ENCODE results near the gene MAT2B. TPM values are rescaled to one million over a fixed set of nuclear protein-coding genes. Genes with fewer than 3 reads are reported as not detected.

Gene MAT2B
- polyA plus RNA-seq, 1 of the 3 experiments (the other 2 are of a cell fraction): 30.1 TPM

- Histone ChIP-seq H3K9me2 (no peaks in the 10 kb centered on the region), H3K4me1 (ENCODE audit: control insufficient read depth in 1 of 2, insufficient read depth in 2 of 2, low read depth in 1 of 2, low read length in 1 of 2) (peaks cover 2 to 11% of the 10 kb centered on the region in 2 experiments), H3K9me3 (no peaks in the 10 kb centered on the region), H3K27ac (ENCODE audit: low read depth in 2 of 2, low read length in 1 of 2) (peak overlapping the region; percentile 47 to 55), H3K79me2 (ENCODE audit: insufficient read depth) (no peaks in the 10 kb centered on the region), H3K4me3 (ENCODE audit: low read depth in 2 of 2, low read length in 1 of 2) (no peak overlapping the region), H3K27me3 (ENCODE audit: insufficient read depth) (no peaks in the 10 kb centered on the region), H3F3A (replicated peaks; ENCODE audit: insufficient read depth) (peaks cover 17% of the 10 kb centered on the region), H3K36me3 (replicated peaks in 1 of 2; ENCODE audit: control insufficient read depth in 1 of 2, insufficient read depth in 2 of 2, low read length in 1 of 2) (peaks cover 29 to 53% of the 10 kb centered on the region in 2 experiments), H3K9ac (0 out of 2 replicates have a peak overlapping the region, but pooled peaks have one; percentile 6), H3K4me2 (peak overlapping the region; percentile 51; the same call in 1 of the 2 replicates), H2AFZ (ENCODE audit: low read depth) (peak overlapping the region; percentile 49), H4K20me1 (ENCODE audit: insufficient read depth) (no peaks in the 10 kb centered on the region)
- ChIA-PET CTCF (no interaction called here), POLR2A (no interaction called here)
- no peak for DNase-seq
- WGBS (ENCODE audit: low lambda C conversion rate): 43% methylated on average over 2 of the region's 2 CpGs
- TF ChIP-seq USF2 (IDR thresholded peaks at IDR 0.05; ENCODE audit: borderline replicate concordance, low read depth, low read length): no peak
- TF ChIP-seq, protein P1, sequence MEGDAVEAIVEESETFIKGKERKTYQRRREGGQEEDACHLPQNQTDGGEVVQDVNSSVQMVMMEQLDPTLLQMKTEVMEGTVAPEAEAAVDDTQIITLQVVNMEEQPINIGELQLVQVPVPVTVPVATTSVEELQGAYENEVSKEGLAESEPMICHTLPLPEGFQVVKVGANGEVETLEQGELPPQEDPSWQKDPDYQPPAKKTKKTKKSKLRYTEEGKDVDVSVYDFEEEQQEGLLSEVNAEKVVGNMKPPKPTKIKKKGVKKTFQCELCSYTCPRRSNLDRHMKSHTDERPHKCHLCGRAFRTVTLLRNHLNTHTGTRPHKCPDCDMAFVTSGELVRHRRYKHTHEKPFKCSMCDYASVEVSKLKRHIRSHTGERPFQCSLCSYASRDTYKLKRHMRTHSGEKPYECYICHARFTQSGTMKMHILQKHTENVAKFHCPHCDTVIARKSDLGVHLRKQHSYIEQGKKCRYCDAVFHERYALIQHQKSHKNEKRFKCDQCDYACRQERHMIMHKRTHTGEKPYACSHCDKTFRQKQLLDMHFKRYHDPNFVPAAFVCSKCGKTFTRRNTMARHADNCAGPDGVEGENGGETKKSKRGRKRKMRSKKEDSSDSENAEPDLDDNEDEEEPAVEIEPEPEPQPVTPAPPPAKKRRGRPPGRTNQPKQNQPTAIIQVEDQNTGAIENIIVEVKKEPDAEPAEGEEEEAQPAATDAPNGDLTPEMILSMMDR (IDR thresholded peaks at IDR 0.05): no peak
- TF ChIP-seq MEF2A (IDR thresholded peaks at IDR 0.05; ENCODE audit: borderline replicate concordance, low read depth): no peak
- no peak for TF ChIP-seq GATA2 (CRISPR knock-in tag; IDR thresholded peaks at IDR 0.05)
- no peak for TF ChIP-seq TEAD4 (IDR thresholded peaks at IDR 0.05; ENCODE audit: borderline replicate concordance, insufficient read depth)
- peak; percentile 33; the same call in 1 of the 2 replicates for TF ChIP-seq JUND (IDR thresholded peaks at IDR 0.05)
- no peak for TF ChIP-seq SIN3A (IDR thresholded peaks at IDR 0.05; ENCODE audit: borderline replicate concordance, low read depth, low read length)
- no peak for TF ChIP-seq ELF1 (IDR thresholded peaks at IDR 0.05)
- TF ChIP-seq SMC3 (IDR thresholded peaks at IDR 0.05; ENCODE audit: low read depth, low read length): no peak
- TF ChIP-seq MXI1 (IDR thresholded peaks at IDR 0.05; ENCODE audit: low read depth, low read length): no peak
- no peak for TF ChIP-seq CHD2 (IDR thresholded peaks at IDR 0.05; ENCODE audit: low read length, partially characterized antibody)
- TF ChIP-seq, protein P2, sequence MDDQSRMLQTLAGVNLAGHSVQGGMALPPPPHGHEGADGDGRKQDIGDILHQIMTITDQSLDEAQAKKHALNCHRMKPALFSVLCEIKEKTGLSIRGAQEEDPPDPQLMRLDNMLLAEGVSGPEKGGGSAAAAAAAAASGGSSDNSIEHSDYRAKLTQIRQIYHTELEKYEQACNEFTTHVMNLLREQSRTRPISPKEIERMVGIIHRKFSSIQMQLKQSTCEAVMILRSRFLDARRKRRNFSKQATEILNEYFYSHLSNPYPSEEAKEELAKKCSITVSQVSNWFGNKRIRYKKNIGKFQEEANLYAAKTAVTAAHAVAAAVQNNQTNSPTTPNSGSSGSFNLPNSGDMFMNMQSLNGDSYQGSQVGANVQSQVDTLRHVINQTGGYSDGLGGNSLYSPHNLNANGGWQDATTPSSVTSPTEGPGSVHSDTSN (IDR thresholded peaks at IDR 0.05): no peak
- no peak for TF ChIP-seq FOXM1 (IDR thresholded peaks at IDR 0.05; ENCODE audit: low read depth)
- no peak for TF ChIP-seq RFX5 (IDR thresholded peaks at IDR 0.05; ENCODE audit: low read length)
- TF ChIP-seq FOSL2 (IDR thresholded peaks at IDR 0.05; ENCODE audit: borderline replicate concordance, low read depth): peak; percentile 50; the same call in 1 of the 2 replicates
- no peak for TF ChIP-seq YY1 (IDR thresholded peaks at IDR 0.05; ENCODE audit: low read depth)
- TF ChIP-seq TCF12 (IDR thresholded peaks at IDR 0.05): peak; percentile 75
- TF ChIP-seq REST (IDR thresholded peaks at IDR 0.05; ENCODE audit: low read depth, low read length): no peak
- no peak for TF ChIP-seq POLR2AphosphoS5 (IDR thresholded peaks at IDR 0.05; ENCODE audit: low read depth, low read length)
- no peak for TF ChIP-seq GABPA (IDR thresholded peaks at IDR 0.05; ENCODE audit: low read depth)
- TF ChIP-seq TAF1 (IDR thresholded peaks at IDR 0.05; ENCODE audit: borderline replicate concordance, low read depth, low read length): no peak
- no peak for TF ChIP-seq ZBTB33 (IDR thresholded peaks at IDR 0.05; ENCODE audit: borderline replicate concordance, low read depth)
- TF ChIP-seq, protein P3, sequence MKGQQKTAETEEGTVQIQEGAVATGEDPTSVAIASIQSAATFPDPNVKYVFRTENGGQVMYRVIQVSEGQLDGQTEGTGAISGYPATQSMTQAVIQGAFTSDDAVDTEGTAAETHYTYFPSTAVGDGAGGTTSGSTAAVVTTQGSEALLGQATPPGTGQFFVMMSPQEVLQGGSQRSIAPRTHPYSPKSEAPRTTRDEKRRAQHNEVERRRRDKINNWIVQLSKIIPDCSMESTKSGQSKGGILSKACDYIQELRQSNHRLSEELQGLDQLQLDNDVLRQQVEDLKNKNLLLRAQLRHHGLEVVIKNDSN (IDR thresholded peaks at IDR 0.05; ENCODE audit: borderline replicate concordance, low read depth): no peak
Observed at GRCh38 chr5:163478126-163478981, 27.1 kb upstream of the MAT2B start.

All from SK-N-SH (cell line).